Tibial nerve (tissue), 4 donors: Measurements from ENCODE around the gene DOLPP1. TPM values are rescaled to one million over a fixed set of nuclear protein-coding genes. Genes with fewer than 3 reads are reported as not detected.

Source experiments
- DNase-seq, 2 donors: peaks; one replicate each; pipeline ENCODE4 v3.0.0-alpha.2; 2019; ENCODE audit warnings: low spot score in 2 of 2
- H3K27ac ChIP-seq, 4 donors: fragments of 200-600 bp; sonication (generic) in 3 of 4; one replicate each; pipeline ENCODE4 v1.5.1; 2017 to 2019; ENCODE audit warnings: mild to moderate bottlenecking in 1 of 4
- H3K27me3 ChIP-seq, 2 donors: fragments of 200-600 bp; sonication (generic) in 1 of 2; one replicate each; pipeline versions ENCODE4 v1.5.1 to v1.6.0; 2017 to 2019
- H3K36me3 ChIP-seq, 3 donors: fragments of 200-600 bp; sonication (generic); one replicate each; pipeline ENCODE4 v1.5.1; 2018 to 2019
- H3K4me1 ChIP-seq, 4 donors: fragments of 200-600 bp; sonication (generic) in 3 of 4; one replicate each; pipeline ENCODE4 v1.5.1; 2017 to 2019
- H3K4me3 ChIP-seq, 4 donors: fragments of 200-600 bp; sonication (generic) in 3 of 4; one replicate each; pipeline ENCODE4 v1.5.1; 2017 to 2019; ENCODE audit warnings: mild to moderate bottlenecking in 1 of 4, moderate library complexity in 1 of 4
- H3K9me3 ChIP-seq, 4 donors: fragments of 200-600 bp; sonication (generic) in 3 of 4; one replicate each; pipeline ENCODE4 v1.5.1; 2017 to 2019
- EP300 ChIP-seq, 2 donors: sonication (generic); formaldehyde crosslinking; IDR thresholded peaks; one replicate each; pipeline ENCODE4 v1.6.1; 2017; ENCODE audit warnings: antibody characterized with exemption in 2 of 2, mild to moderate bottlenecking in 1 of 2
- POLR2A ChIP-seq, 2 donors: fragments of 450-650 bp; IDR thresholded peaks; one replicate each; pipeline ENCODE4 v1.6.1; 2017; ENCODE audit warnings: antibody characterized with exemption in 2 of 2, mild to moderate bottlenecking in 2 of 2, moderate library complexity in 2 of 2
- WGBS, 2 donors: methylation state at CpG; one replicate each; pipeline ENCODE4 v1.1.5; 2018; 5-methylcytosine and 5-hydroxymethylcytosine counted together
- total RNA-seq, 4 donors: library from RNA; depleted of rRNA; stranded (reverse); fragments of >200 nt; gene quantifications; one replicate each; pipeline ENCODE4 v1.1.0, GENCODE V29; 2016
- TF ChIP-seq, protein P1 (sequence below), 5 experiments: fragments of 200-600 bp in 3 of 5; fragments of 450-650 bp in 2 of 5; sonication (generic) in 3 of 5; IDR thresholded peaks; one replicate each; pipeline ENCODE4 v1.5.1; 2016 to 2019; ENCODE audit warnings: antibody characterized with exemption in 5 of 5, mild to moderate bottlenecking in 3 of 5, moderate library complexity in 2 of 5

DOLPP1 gene
- total RNA-seq, 4 donors from 2014 or later, result 4.7 to 12.0 (median 6.7) TPM

DNA sequence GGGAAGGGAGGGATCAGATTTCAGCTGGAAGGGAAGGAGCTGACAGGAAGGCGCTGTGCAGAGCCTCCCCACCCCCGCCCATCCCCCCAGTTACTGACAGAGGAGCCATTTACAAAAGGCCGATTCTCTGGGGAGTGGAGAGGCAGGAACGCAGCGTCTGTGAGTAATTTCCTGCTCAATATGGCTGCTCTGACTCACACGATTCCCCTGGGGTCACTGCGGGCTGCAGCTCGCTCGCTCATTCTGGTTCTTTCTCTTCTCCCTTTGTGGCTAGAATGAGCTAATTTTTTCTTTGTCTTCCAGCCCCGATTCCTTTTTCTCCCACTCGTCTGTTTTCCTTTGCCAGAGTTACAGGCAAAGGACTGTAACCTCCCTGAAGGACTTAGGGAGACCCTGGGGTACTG, 59.1 kb downstream of the DOLPP1 start:
- Histone ChIP-seq H3K9me3 (no peaks in the 10 kb centered on the region), H3K4me3 (peak overlapping the region; percentile 6 to 48 (median 40)), H3K36me3 (peaks cover 0 to 22% (median 0%) of the 10 kb centered on the region in 3 donors), H3K27me3 (no peaks in the 10 kb centered on the region), H3K4me1 (peaks cover 15 to 89% (median 71%) of the 10 kb centered on the region in 4 donors), H3K27ac (peak overlapping the region; percentile 97 to 100 (median 100))
- WGBS, 2 donors, result 0 to 1% methylated on average over 11 of the region's 11 CpGs
- TF ChIP-seq EP300 (IDR thresholded peaks at IDR 0.05) (peak; percentile 94 to 98), POLR2A (IDR thresholded peaks at IDR 0.05) (peak; percentile 56 to 76)
- TF ChIP-seq, protein P1, sequence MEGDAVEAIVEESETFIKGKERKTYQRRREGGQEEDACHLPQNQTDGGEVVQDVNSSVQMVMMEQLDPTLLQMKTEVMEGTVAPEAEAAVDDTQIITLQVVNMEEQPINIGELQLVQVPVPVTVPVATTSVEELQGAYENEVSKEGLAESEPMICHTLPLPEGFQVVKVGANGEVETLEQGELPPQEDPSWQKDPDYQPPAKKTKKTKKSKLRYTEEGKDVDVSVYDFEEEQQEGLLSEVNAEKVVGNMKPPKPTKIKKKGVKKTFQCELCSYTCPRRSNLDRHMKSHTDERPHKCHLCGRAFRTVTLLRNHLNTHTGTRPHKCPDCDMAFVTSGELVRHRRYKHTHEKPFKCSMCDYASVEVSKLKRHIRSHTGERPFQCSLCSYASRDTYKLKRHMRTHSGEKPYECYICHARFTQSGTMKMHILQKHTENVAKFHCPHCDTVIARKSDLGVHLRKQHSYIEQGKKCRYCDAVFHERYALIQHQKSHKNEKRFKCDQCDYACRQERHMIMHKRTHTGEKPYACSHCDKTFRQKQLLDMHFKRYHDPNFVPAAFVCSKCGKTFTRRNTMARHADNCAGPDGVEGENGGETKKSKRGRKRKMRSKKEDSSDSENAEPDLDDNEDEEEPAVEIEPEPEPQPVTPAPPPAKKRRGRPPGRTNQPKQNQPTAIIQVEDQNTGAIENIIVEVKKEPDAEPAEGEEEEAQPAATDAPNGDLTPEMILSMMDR (IDR thresholded peaks at IDR 0.05), result no peak
- DNase-seq, result peak; percentile 95 to 97

Other genes with a start within 250 kb of the DOLPP1 start
- gene KYAT1, start 199.2 kb upstream of the DOLPP1 start, total RNA-seq, result 1 to 10 TPM; 7.4 to 9.0 (median 8.6) TPM
- gene LRRC8A, start 199.0 kb upstream of the DOLPP1 start, total RNA-seq, result 10 to 100 TPM; 65.1 to 94.7 (median 81.1) TPM
- gene PHYHD1, start 160.1 kb upstream of the DOLPP1 start, total RNA-seq, result 10 to 100 TPM; 37.8 to 55.3 (median 45.8) TPM
- gene DOLK, start 133.5 kb upstream of the DOLPP1 start, total RNA-seq, result 10 to 100 TPM in 3 of 4 donors, 1 to 10 TPM in 1; 9.4 to 13.1 (median 12.3) TPM
- 10 to 100 TPM; 22.9 to 76.5 (median 43.5) TPM for gene NUP188, start 133.4 kb upstream of the DOLPP1 start, total RNA-seq
- 100 to 1,000 TPM; 117 to 175 (median 129) TPM for gene SH3GLB2, start 52.8 kb upstream of the DOLPP1 start, total RNA-seq
- gene MIGA2, start 44.5 kb upstream of the DOLPP1 start, total RNA-seq, result 10 to 100 TPM; 25.3 to 56.7 (median 34.2) TPM
- gene CRAT, start 29.7 kb downstream of the DOLPP1 start, total RNA-seq, result 10 to 100 TPM; 42.7 to 81.8 (median 63.2) TPM
- gene PTPA, start 30.3 kb downstream of the DOLPP1 start, total RNA-seq, result 10 to 100 TPM; 38.0 to 50.1 (median 44.0) TPM
- gene IER5L, start 97.2 kb downstream of the DOLPP1 start, total RNA-seq, result 10 to 100 TPM; 13.0 to 31.5 (median 25.3) TPM